SKM-1 (cell line): ENCODE measurements around the gene TRIM38.
A peak's percentile ranks its signal among the peaks of the same experiment; 100 is the strongest.

Experiments
- DNase-seq: peaks from one replicate; lab custom pipeline; 2025; ENCODE audit not compliant: unreplicated experiment; lab: John Stamatoyannopoulos, UW

The TRIM38 gene

DNA sequence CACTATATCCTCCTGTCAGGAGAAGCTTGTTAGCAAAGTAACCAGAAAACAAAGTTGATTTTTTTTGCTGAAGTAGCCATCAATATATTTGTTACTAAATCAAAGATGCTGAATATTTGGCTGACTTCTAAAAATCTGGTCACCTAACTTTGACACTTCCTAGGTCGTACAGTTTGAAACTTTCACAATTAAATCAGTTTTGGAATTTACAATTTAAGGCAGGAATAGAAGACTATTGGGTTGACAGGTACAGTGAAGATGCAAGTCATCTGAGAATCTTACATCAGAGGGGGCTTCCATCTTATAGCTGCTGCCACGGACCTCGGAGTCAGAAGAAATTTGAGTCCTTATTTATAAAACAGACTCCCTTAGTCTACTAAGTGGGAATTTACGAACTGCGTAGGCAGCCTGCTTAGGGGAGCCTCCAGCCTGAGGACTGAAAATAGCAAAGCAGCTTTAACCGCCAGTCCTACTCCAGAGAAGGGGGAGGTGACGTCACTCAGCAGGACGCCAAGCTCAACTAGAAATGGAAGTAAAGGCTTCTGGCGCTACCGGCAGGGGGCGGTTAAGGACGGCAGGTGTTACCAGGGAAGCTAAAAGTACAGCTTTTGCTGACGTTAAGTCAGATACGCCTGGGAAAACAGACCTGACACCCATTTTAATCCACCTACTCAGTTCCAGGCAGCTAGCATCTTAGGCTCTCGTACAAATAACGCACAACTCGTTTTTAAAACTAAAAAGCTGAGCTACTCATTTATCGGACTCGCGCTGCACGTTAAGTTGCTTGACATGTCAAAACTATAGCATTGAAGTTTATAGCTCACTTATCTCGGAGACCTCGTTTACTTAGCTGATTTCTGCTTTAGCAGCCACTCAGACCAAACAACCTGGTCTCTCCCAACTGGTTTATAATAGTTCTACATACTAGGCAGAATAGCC lies 63.6 kb downstream of the TRIM38 start:
- DNase-seq: peak; percentile 90

GRCh38 chr6:26026833-26027490 lies 64.4 kb downstream of the TRIM38 start:
- DNase-seq: peak; percentile 86

GRCh38 chr6:26027491-26028211 lies 65.0 kb downstream of the TRIM38 start:
- DNase-seq: no peak

GRCh38 chr6:26028212-26028745 lies 65.7 kb downstream of the TRIM38 start:
- no peak for DNase-seq

DNA sequence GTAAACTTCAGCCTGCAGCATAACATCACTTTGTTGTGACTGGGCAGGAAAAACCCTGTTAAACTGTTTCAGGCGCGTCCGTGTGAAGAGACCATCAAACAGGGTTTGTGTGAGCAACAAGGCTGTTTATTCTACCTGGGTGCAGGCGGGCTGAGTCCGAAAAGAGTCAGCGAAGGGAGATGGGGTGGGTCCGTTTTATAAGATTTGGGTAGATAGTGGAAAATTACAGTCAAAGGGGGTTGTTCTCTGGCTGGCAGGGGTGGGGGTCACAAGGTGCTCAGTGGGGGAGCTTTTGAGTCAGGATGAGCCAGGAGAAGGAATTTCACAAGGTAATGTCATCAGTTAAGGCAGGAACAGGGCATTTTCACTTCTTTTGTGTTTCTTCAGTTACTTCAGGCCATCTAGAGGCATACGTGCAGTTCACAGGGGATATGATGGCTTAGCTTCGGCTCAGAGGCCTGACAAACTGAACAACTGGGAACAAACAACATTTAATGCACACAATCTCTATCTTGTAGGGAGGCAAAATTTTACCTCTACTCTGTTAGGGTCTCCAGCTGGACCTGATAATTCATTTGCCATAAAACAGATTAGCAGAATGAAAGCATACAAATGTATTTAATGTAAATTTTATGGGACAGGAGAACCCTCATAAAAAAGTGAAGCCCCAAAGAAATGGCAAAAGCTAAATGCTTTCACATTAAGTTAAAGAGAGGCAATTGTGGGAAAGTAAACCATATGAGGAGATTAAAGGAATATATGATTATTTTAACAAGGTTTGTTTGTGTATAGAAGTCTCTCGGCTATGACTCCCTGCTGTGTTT lies 66.4 kb downstream of the TRIM38 start:
- no peak for DNase-seq

DNA sequence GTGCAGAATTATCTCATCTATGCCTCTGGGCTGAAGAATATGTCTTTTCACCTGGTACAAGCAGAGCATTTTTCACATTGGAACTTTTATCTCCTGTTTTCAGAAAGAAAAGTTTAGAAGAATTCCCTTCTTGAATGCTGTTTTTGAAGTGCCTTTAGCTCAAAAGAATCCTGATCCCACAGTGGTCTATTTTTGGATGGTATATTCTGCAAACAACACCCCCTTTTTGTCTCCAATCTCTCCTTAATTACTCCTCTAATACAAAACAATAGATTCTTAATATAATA lies 66.9 kb downstream of the TRIM38 start:
- DNase-seq: no peak

DNA sequence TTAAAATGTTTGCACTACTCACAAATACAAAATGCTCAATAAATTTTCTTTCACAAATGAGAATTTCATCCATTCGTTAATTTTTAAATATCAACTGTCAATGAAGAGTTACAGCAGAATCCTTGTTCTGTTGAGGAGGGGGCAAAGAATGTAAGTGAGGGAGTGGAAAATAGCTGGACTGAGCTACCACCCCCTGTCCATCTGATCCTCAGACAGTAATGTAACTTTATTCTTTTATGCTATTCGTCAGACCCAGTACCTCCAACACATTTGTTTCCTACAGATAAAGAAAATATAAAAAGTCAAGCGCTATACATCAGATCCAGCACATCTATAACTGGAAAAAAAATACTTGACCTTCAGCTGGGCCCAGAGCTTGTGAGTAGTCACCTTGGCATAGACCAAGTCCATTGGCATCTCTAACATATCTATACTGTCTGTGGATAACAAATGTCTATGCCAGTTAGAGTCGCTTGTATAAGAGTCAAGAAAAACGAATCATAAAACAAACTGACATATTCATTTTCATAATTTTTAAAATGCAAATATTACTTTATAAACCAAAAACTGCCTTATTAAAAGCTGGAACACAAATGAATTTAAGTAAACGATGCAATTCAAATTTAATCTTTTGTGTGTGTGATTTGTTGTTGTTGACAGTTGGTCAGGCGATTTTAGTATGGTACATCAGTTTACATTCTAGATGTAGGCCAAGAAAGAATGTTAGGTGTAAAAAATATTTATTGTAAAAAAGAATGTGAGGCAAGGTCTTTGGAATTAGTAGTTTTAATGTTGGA lies 67.5 kb downstream of the TRIM38 start:
- no peak for DNase-seq

- no peak for DNase-seq
Measured at GRCh38 chr6:26030716-26031115, 68.1 kb downstream of the TRIM38 start.

GRCh38 chr6:26031151-26031594 lies 68.6 kb downstream of the TRIM38 start:
- DNase-seq: no peak

DNA sequence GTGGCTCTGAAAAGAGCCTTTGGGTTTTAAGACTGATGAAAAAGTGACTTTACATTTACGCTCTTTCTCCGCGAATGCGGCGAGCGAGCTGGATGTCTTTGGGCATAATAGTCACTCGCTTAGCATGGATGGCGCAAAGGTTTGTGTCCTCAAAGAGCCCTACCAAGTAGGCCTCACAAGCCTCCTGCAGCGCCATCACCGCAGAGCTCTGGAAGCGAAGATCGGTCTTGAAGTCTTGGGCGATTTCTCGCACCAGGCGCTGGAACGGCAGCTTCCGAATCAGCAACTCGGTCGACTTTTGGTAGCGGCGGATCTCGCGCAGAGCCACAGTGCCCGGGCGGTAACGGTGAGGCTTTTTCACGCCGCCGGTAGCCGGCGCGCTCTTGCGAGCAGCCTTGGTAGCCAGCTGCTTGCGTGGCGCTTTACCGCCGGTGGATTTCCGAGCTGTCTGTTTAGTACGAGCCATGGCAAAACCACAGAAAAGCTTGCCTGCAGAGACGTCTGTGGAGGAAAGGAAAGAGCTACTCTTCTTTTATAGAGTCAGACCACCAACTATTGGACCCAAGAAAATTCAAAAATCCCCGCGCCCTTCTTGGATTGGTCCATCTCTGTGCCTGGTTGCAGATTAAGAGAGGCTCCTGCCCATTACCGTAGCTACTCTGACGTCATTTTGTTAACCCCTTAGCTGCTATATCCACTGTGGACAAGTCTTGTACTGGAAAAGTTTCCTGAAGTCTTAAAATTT lies 69.2 kb downstream of the TRIM38 start:
- DNase-seq: peak; percentile 96

DNA sequence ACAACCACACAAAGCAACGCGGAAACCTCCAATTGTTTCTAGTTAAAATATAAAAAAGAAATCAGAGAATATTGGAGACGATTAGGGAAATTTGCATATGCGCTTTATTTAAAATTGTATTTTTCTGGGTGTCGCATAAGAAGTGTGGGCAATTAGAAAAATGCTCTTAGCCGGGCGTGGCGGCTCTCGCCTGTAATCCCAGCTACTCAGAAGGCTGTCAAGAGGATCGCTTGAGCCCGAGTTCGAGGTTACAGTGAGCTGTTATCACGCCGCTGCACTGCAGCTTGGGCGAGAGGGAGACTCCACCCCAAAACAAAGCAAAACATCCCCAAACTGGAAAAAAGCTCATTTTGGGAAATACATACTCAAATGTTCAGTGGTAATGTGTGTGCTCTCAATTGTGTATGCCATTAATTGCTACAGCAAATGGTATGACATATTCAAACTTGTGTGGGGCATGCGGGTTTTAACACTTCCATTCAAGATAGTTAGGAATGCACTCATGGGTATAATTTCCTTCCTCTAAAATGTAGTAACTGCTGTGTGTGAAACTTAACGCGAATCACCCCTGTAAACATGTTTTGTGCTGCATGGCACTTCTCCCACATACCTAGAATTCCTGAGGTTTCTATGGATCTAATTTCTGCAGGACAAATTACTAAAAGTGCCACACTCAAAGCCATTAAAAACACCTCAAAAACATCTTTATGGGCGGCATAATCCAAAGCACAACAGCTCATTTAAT lies 69.9 kb downstream of the TRIM38 start:
- DNase-seq: no peak

DNA sequence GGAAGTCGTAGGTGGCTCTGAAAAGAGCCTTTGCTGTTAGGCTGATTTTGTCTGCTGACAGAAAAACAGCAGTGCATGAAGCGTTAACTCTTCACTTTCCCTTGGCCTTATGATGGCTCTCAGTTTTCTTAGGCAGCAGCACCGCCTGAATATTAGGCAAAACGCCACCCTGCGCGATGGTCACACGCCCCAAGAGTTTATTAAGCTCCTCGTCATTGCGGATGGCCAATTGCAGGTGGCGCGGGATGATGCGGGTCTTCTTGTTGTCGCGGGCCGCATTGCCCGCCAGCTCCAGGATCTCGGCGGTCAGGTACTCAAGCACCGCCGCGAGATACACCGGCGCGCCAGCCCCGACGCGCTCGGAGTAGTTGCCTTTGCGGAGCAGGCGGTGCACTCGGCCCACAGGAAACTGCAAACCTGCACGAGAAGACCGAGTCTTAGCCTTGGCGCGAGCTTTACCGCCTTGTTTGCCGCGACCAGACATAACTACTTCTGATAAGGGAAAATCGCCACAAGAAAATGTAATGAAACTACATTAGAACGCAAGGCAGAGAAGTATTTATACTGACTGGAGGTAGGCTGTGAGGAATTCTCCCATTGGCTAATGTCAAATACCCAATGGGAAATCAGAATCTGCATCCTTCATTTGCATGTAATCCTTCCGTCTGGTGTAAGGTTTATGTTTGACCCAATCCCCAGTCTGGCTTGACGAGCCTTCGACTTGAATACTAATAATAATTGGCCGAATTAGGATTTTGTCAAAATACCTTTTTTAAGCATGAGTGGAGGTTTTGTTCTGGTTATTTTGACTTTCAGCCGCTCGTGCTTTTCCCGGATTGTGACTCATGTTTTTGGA lies 70.7 kb downstream of the TRIM38 start:
- peak; percentile 91 for DNase-seq

DNA sequence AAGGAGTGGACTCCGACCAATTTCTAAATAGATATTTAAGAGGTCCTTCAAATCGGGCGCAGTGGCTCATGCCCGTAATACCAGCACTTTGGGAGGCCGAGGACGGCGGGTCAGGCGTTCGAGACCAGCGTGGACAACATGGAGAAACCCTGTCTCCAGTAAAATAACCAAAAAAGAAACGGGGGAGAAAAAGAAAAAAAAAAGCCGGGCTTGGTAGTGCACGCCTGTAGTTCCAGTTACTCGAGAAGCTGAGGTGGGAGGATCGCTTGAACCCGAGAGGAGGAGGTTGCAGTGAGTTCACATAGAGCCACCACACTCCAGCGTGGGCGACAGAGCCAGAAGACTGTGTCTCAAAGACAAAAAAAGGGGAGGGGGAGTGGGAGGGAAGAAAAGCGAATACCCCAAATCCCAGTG lies 71.3 kb downstream of the TRIM38 start:
- DNase-seq: no peak

GRCh38 chr6:26034905-26035304 lies 72.3 kb downstream of the TRIM38 start:
- DNase-seq: no peak
